ENCODE data around the gene GPR156. TPM values are rescaled to one million over a fixed set of nuclear protein-coding genes. Genes with fewer than 3 reads are reported as not detected.

Gene GPR156
- polyA plus RNA-seq, 12 donors: 1.0 to 2.5 (median 1.6) TPM; not detected in 2

DNA sequence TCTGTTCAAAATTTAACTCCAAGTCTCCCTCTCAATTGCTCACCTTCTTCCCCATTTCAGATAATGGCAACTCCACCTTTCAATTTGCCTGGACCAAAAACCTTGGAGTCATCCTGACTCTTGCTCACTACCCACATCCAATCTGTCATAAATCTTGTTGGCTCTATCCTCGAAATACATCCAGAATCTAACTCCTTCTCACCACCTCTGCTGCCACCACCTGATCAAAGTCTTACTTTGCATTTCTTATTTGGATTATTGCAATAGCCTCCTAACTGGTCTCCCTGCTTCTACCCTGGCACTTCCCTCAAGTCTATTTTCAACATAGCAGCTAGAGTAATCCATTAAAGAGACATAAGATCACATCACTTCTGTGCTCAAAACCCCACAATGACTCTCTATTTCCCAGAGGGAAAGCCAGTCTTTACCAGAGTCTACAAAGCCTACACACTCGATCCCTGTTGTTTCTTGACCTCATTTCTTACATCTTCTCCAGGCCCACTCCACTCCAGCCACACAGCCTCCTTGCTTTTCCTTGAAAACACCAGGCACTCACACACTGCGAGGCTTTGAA, 86.6 kb downstream of the GPR156 start:
- DNase-seq: no peak

DNA sequence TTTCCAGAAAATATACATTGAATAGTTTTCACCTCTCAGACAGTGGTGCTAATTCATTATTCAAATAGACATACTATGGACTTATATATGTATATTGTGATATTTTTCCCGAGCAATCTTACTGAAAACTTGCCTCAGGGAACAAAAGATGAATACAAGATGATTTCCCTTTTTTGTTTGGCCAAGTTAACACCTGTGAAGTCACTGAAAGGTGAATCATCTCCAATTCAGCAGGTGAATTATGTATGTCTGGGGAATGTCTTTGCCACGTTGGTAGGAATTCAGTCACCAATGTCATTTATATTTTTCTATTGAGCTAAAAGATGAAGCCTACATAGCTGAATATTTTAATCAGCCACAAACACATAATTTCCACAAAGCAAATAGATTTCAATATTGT, 88.2 kb downstream of the GPR156 start:
- no peak for DNase-seq

DNA sequence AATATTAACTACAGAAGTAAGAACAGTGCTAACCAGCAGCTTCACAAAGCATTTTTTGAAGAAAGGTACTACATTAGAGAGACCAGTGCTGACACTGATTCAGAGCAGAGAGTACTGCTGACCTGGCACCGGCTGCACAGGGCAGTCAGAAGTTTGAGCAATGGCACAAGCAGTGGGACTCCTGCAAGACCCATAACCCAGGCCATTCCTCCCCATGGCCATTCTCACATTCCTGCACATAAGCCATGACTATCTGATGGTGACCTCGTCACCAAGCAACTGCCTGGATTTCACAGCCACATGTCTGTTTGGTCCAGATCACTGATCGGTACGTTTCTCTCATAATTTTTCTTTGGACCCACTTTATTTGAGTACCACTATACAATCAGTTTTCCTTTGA, 88.7 kb downstream of the GPR156 start:
- no peak for DNase-seq

DNA sequence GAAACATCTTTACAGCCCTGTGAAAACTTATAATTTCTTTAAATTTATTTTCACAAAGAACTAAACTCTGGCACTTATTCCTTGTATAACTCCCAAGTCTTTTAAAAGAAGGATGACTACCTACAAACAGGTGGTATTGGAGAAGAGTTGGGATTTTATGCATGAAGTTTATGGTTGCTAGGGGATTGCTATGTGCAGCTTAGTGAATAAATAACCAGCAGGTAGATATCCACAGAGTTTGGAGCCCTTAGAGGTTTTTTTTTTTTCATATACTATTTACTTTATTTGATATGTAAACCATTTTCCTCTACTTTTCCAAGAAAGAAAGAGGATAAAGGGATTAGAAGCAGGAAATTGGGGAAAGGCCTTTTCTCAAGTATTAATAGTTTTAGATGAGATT, 91.5 kb downstream of the GPR156 start:
- no peak for DNase-seq

DNA sequence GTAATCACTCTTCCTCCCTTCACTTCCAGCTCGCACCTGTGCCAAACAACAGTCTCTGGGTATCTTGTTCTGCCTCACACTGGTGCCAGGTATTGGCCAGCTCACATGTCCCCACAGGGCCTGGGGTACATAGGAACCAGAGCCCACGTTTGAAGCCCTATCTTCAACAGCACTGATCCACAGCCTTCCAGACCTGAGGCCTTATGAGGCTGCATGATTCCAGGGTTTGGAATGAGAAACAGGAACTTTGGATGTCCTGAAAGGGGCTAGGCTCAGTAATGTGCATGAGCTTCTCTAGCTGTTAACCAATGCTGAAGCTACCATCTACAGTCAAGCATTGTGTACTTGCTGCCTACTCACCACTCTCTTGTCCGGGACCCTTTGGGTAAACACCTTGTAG, 92.4 kb downstream of the GPR156 start:
- no peak for DNase-seq

DNA sequence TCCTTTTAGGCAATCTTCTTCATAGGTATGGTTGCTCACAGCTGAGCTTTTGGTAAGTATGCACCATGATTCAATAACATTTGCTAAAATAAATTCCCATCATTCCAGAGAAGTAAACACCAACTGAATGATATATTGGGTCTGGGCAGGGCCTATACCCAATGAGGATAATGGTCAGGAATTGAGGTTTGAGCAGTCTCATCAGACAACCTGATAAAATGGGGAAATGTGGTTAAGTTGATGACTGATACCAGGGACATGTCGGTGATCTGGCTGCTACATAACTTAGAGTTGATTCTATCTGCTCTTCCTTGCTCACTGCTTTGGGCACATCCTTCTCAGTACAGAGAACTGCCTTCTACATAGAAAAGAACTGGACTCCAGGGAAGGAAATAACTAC, 92.9 kb downstream of the GPR156 start:
- DNase-seq: no peak

DNA sequence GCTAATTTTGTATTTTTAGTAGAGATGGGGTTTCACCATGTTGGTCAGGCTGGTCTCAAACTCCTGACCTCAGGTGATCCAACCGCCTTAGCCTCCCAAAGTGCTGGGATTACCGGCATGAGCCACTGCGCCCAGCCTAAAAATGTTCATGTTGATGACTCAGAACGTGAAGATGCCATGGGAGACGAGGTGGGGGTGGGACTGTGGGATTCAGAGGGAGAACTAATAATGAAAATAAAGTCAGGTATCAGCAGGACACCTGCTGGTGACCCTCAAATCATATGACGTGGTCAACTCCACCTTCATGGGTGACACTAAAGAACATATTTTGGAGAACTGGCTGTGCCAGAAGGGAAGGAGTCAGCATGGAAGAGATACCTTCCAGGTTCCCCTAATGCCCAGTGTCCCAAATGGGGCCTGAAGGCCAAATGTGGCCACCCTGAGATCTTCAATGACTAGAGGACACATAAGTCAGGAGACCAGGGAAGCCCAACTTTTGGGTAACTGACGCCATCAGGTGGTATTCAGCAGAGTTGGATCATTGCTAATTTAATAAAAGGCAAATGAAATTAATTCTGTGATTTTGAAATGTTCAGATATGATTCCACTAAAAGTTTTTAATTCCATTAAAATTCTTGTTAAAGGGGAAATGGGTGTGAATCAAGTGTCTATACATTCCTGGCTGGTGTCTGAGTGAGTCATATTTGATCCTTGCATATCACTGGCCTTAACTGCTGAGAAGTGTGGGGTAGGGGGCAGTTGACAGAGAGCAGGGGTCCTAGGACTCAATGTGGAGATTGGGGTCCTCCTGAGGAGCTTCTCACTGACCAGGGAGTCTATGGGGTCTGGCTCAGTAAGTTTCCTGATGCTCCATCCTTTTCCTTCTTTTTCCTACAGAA, 102.2 kb downstream of the GPR156 start:
- no peak for DNase-seq

DNA sequence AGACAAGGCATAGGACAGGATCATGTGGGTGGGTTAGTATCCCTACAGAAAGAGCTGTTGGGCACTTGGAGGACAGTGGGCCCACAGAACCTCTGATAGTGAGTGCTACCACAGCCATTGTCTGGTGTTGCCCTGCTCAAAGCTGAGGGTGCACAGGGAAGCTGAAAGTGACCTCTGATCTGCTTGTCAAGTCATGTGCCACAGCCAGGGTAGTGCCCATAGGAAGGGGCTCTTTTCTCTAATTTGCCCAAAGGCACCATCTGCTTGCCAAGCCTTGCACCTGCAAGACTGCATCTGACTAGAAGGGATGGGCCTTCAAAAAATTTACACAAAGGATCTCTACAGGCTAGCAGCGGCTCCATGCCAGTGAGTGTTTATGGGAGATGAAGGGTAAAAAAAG, 103.4 kb downstream of the GPR156 start:
- no peak for DNase-seq

DNA sequence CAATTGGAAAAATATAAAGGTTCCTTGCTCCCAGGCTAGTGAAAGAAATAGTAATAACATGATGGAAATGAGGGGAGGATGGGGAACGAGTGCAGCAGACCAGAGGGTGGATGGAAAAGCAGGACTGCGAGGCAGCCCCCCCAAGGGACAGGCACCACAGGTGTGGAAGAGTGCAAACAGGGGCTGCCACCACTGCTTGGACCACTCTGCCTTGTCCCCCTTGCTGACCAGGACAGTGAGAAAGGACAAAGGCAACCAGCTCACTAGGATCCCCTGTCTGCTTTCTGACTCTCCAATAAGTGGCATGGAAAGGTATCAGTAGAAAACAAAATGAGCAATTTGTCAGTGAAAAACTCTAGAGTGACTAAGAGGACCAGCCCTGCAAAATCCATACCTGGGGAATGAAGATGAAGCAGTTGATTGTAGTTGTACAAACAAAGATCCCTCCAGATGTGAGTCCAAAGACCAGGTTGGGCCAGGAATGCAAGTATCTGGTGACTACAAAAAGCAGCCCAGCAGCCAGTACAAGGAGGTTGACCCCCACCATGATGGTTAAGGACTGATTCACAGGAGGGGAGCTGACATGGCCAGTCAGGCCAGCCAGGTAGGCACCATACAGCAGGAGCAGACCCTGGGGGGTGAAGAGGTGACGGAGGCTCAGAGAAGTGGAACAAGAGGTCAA, 104.2 kb downstream of the GPR156 start:
- DNase-seq: no peak

DNA sequence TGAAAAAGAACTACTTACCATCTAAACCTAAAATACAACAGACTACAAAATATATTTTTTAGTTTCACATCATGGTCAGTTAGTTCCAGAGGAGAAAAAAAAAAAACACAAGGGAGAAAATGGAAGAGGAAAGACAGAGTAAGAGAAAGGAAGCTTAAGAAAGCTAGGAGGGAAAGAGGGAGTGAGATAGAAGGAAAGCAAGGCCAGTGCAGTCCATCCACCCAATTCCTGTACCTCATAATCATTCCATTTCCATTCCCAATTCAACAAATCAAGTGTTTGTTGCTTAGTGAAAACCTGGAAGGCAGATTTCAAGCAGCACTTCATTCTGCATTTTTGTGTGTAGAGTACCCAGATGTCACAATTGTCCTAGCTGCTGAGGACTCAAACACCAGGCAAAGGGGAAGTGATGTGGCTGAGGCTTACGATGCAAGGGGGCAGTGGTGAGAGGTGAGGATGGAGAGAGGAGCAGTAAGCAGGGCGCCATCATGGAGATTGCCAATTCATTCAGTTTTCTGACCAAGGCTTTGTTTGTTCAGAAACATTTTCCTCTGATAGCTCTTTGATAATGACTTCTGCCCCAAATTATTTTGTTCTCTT, 107.2 kb downstream of the GPR156 start:
- no peak for DNase-seq

DNA sequence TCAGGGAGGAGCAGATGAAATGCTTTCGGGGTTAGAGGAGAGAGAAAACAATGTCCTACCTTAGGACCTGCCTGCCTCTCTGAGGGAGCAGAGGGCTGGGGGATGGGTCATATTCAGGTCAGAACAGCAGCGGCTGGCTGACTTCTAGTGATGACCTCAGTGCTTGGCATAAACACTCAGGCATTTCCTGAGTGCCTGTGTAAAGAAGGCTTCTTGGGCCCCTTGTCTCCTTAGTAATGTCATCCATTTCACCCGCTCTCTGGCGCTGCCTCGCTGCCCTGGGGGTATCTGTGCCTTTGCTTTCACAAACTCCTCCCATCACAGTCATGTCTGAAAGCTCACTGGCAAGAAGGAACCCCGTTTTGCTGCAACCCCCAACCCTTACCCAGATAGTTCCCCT, 107.9 kb downstream of the GPR156 start:
- DNase-seq: peak; percentile 16

DNA sequence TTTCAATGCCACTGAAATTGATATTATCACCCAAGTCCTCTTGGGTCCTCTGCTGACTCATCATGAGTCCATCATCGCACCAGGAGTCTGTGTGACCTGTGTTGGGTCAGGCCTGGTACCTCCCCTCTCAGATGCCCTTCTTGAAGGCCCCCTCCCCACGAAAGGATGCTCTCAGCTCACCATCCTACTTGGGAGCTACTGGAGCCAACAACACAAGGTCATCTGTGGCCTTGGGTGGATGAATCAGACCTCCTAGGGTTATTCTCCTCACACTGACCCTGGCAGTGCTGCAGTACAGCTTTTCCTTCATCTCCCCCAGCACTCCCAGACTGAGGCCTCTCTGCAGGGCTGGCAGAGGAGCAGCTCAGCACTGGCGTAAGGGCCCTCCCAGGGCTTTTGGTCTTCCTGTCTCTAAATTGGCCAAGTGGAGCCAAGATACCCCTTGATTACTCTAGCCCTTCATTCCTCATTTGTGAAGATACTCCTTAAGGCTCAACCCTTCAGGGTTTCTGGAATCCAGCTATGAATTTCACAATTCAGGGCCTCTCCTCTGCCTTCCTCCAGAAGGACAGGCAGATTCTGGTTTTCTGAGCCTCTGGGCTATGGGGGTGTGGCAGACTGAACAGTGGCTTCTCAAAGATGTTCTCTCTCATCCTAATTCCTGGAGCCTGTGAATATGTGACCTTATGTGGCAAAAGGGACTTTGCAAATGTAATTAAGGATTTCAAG, 110.0 kb downstream of the GPR156 start:
- DNase-seq: no peak

DNA sequence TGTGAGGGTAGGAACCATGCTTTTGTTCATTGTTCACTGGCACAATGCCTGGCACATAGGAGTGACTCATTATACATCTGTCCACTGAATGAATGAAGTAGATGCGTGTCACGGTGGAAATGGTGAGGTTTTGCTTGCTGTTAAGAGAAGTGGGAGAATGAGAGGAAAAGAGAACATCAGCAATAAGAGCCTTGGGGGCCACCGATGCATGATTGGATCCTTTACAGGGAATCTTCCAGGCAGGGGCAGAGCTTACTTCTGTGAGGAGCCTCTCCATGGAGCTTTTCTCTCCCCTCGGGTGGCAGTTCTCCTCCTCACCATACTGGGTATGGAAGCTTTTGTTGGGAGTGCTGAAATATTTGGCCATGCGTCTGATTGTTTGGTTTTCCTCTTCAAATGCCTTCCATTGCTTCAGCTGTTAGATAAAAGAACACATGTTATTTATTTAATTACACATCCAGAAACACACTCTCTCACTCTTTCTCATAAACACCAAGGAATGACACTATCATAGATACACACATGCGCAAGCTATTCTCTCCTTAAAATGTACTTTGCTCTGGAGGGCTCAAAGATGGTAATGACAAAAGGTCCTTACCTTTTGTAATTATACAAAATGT, 111.9 kb downstream of the GPR156 start:
- no peak for DNase-seq

DNA sequence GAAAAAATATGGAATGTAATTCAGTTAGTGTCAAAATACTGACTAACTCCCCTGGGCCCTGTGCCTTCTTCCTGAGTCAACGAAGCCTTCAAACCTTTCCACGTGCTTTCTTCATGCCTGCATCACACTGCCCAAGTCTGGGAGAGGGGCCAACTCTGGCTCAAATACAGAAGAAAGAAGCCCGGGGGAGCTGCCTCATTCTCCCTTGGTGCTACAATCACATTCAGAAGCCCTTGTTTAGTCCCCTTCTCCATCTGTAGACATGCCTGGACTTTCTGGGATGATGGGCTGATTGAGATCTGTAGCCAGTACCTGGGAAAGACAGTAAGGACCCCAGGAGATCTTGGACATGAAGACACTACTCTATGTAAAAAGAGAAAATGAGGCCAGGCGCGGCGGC, 113.0 kb downstream of the GPR156 start:
- DNase-seq: no peak

DNA sequence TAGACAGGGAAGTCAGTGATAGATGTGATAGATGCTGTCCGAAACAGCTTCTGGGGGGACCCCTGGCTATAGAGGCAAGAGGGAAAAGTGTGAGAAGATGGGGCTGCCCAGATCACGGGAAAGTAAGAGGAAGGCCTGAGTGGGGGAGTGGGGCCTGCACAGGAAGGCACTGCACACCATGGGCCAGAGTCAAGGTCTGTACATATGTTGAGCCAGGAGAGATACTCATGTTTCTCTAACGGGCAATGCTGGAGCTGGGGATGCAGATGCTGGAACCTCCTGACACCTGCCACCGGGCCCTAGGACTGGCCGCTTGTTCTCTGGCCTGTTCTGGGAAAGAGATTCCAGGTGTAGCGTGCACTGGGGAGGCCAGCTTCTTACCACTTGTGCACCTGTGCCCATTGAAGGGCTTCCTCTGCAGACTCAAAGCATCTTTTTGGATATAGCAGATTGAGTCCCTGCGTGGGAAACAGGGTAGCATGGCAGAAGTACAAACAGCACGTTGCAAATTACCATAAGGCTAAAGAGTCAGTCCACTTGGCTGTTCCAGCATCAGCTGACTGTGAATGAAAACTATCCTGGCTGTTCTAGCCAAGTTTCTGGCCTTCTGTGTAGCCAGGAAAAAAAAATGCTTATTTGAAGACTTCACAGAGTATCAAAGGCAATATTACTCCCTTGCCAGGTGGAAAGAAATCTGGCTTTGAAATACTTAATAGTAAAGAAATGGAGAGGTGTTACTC, 113.7 kb downstream of the GPR156 start:
- DNase-seq: peak; percentile 25

DNA sequence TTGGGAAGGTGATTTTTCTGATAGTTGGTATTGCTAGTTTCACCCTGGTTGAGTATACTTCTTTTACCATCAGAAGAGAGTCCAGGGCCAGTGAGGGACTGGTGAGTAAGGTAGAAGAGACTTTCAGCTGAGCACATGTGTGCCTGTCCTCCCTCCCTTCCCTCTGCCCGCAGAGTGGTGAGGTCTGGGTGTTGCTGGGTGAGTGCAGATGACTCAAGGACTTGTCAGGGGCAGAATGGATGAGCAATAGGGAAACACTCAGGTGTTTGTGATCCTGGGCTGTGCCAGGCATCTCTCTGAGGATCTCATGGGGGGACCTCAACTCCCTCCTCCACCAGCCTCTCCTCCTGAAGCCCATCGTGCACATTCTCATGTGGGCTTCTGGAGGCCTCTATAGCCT, 114.8 kb downstream of the GPR156 start:
- DNase-seq: no peak

DNA sequence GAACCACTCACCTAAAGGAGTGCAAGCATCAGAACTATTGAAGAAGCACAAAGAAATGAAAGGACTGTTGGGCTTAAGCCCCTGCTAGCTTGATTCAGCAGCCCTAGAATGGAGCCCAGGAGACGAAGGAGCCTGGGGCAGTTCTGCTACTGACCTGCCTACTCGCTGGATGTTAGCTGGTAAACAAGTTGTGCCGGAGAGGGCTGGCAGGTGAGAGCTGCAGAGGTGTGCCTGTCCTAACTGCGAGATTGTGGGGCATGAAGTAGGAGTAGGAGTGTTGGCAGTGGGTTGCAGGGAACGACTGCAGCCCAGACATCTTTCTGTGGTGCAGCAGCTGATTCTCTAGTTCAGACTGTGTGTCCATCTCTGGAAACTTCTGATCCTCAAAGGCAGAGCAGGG, 115.6 kb downstream of the GPR156 start:
- DNase-seq: no peak

DNA sequence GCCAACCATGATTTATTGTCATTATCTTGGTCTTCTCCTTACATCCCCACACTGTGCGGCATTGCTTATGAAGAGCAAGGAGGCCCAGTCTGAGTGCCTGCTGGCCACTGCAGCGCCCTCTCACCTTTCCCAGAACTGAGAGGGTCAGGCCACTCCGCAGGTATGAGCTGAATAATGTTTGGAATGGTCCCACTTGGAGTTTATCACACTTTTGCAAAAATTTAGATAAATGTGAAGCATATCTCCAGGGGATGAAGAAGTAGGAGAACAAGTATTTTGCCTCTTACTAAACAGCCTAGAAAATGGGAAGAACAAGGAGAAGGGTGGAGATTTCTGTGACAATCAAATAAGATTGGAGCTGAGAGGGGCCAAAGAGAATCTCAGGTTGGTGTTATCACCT, 116.4 kb downstream of the GPR156 start:
- no peak for DNase-seq

DNA sequence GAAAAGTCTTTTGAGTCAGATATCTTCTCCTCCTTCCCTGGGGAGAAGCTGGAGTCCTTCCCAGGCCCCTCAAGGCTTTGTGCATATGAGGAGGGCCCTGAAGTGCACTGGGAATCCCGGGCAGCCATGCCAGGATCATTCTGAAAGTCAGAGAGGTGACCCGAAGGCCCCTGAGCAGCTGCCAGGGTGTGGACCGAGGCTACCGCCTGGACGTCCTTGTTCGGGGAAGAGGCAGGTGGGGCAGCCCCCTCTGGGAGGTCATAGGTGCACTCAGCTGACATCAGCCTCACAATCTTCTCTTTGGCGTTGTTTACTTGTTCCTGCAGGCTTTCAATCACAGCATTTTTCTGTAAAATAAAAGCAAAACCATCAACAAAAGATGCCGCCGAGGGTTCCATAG, 117.0 kb downstream of the GPR156 start:
- no peak for DNase-seq

DNA sequence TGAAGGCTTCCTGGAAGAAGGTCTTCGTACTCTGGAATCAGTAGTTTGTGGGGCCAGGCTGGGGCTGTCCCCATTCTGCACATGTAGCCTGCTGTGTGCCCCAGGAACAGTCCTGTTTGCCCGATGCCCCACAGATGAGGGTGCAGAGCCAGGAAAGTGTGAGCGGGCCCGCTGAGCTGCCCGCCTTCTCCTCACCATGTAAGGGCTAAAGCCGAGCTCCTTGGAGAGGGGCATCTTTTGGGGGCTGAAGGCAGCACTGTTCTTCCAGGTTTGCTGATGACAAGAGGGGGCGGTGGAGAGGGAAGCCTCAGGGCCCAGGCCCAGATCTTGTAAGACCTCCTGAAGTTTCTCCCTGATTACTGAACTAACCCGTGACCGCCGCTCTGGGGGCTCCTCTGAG, 117.5 kb downstream of the GPR156 start:
- DNase-seq: no peak

DNA sequence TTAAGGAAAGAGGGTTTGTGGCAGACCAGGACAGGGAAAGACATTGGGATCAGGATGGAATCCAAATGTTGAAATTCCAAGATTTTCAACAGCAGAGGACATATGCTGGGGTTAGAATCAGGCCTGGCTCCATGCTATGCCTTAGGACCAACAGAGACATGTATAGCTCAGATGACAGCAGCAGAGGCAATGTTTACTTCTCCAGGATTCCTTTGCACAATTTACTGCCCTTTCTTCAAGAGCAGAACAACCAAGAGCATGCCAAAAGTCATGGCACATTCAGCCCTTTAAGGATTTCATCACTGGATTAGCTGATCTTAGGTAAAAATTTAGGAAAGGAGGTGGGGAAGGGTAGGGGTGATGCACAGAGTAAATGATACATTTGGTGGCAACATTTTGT, 121.2 kb downstream of the GPR156 start:
- DNase-seq: no peak
